NCI-H1930 (cell line): ENCODE results near the gene TCF7L2.

ENCODE experiments used
- DNase-seq, 2 experiments: peaks; one replicate each; lab custom pipeline; 2025; lab: John Stamatoyannopoulos, UW

The TCF7L2 gene

GRCh38 chr10:113179265-113179664 lies 229.2 kb downstream of the TCF7L2 start:
- no peak for DNase-seq

- no peak for DNase-seq
Observed at GRCh38 chr10:113179966-113180365, 229.9 kb downstream of the TCF7L2 start.

DNA sequence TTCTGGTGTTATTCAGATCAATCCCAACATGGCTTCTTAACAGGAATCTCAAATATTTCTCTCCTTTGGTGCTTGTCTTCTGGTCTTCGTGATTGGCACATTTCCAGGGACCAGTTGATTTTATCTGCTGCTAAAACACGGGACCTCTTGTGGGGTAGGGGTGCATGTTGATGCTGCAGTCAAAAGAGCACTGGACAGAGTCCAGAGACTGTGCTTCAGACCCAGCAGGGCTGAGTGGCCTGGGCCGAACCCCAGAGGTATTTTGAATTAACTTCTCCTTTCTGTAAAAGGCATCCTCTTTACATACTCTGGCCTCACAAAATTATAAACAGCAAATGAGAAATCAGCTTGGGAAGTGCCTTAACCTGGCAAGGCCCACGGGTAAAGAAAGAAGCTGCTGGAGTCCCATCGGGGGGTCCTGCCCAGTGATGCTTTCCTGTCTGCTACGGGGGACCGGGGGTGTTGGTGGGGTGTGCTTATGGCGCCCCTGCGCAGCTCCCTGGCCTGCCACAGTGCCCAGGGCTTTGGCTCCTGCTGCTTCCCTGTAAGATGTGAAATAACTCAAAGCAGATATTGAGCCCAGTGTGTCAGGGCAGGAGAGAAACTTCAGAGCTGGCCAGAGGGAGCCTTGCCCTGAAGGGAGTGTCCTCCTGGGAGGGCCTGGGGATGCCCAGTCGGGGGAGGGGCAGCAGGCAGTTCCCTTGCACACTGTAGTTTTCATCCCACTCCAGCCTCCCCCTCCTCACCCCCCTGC lies 230.5 kb downstream of the TCF7L2 start:
- no peak for DNase-seq

DNA sequence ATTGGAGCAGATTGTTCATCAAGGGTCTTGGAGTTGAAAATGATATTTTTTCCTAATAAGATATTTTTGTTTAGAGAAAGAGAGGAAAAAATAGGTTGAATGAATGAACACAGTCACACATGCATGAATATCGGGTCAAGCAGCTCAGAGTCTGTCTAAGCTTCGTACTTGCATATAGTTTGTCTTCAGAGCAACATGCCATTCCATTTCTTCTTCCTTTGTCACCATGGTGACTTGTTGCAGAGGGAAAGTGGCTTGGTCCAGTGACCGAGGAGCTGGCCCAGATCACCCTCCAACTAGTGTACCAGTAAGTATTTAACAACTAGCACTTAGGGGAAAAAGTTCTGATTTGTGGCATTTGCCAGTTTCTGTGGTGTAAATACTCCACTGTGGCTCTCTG lies 232.1 kb downstream of the TCF7L2 start:
- DNase-seq: no peak

DNA sequence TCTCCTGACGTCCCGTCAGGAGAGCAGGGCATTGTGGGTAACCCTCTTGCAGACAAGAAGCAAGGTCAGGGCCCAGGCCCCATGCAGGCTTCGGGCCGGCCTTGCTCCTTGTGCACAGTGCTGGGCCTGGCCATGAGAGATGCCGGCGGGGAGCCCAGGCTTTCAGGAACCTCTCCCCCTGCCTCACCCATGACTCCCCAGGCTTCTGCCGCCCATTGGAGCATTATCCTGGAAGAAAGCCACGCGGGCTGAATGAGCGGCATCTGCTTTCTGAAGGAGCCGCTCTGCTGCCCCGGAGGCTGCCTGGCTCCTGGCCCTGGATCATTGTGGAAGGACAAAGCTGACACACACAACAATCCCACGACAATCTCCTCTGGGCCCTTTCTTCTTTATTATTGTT lies 233.5 kb downstream of the TCF7L2 start:
- no peak for DNase-seq

DNA sequence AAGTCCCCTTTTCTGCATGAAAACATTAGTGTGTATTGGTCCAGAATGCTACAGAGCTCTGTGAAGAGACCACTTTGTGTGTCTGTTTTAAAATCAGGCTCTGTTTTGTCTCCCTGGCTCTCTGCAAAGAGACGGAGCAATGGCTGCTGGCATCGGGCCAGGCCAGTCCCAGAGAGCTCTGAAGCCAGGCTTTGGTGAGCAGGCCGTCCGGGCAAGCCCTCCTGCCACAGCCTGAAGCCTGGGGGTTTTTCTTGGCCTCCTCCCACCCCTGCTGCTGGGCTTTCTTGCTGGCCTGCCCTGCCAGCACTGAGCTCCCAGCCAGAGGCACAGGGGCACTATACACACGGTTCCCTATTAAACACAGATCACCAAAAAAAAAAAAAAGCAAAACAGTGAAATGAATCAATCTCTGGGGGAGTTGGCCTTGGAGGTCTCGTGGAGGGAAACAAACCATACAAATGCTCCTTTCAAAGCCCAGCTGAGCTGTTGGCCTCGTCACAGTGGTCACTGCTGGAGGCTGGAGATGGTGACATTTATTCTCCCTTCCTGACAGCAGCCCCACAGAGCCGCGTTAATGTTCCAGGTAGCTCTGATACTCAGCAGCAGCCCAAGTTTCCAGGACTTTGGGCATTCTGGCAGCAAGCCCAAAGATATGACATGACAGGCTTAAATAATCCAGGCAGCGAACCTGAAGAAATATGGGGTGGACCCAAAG lies 237.2 kb downstream of the TCF7L2 start:
- DNase-seq: no peak

GRCh38 chr10:113199459-113199858 lies 249.4 kb downstream of the TCF7L2 start:
- no peak for DNase-seq

DNA sequence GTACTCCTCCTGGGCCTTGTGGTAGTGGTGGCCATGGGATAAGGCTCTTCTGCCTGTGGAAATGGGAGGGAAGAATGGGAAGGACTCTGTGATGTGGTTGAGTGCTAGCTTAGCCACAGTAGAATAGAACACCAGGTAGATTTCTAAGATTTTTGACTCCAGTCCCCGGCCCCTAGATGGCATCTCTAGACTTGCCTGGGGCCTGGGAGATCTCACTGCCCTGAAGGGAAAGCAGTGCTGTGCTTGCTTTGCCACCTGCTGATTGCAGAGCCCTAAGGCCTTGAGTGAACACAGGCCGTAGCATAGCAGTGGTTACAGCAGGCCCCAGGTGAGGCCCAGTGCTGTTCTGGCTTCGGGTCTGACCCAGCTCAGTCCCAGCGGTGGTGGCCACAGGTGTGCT lies 252.0 kb downstream of the TCF7L2 start:
- DNase-seq: no peak

DNA sequence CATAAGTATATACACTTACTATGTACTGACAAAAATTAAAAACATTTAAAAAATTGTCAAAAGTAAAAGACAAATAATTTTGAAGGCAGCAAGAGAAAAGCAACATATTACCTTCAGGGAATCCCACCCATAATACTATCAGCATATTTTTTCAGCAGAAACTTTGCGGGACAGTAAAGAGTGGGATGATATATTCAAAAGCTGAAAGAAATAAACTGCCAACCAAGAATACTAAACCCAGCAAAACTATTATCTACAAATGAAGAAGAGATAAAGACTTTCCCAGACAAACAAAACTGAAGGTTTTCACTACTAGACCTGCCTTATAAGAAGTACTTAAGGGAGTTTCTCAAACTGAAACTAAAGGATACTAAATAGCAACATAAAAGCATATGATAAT lies 257.9 kb downstream of the TCF7L2 start:
- no peak for DNase-seq

DNA sequence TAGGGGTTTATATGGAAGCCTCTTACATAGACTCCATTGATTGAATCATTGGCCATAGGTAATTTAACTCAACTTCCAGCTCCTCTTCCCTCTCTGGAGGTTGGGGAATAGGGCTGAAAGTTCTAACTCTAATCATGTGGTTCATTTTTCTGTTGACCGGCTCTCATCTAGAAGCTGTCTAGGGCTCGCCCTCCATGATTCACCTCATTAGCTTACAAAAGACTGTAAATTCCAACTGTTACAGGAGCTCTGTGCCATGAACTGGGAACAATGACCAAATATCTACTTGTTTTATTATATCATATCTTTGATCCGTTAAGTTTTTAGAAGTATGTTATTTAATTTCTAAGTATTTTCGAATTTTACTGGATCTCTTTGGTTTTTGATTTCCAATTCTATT lies 263.0 kb downstream of the TCF7L2 start:
- no peak for DNase-seq

- no peak for DNase-seq
Observed at GRCh38 chr10:113214331-113214730, 264.3 kb downstream of the TCF7L2 start.

DNA sequence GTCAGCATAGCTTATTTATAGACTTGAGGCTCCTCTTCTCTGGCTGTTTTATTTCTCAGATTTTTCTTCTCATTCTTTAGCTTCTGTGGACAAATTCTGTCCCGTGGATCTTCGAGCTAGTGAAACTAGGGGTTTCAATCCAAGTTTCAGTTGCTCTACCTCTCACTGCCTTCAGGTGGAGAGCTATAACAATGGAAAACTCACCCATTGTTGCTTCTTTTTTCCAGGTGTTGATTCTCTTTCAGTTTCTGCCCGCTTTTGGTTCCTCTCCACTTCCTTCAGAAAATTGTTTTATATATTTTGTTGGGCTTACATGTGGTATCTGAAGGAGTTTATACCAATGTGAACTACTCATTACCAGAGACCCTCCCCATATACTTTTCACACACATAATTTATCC lies 266.1 kb downstream of the TCF7L2 start:
- DNase-seq: no peak
